ENCODE results near the gene ASPG. TPM values are rescaled to one million over a fixed set of nuclear protein-coding genes. Genes with fewer than 3 reads are reported as not detected.

Gene ASPG
- total and polyA plus RNA-seq, 2 donors (not counting 3 experiments of a cell fraction or from before 2014, with no cell fraction given): not detected

- Histone ChIP-seq H3K4me3 (replicated peaks in 1 of 3; ENCODE audit: insufficient read depth in 1 of 3, low read depth in 1 of 3, low read length in 3 of 3) (no peak overlapping the region), H3K79me2 (ENCODE audit: control insufficient read depth, insufficient read depth, low read length) (no peaks in the 10 kb centered on the region), H3K9ac (replicated peaks; ENCODE audit: extremely low read depth, insufficient read depth, low read length) (no peak overlapping the region), H4K20me1 (replicated peaks; ENCODE audit: control insufficient read depth, extremely low read depth, insufficient read depth, low read length) (no peaks in the 10 kb centered on the region), H3K36me3 (ENCODE audit: control insufficient read depth in 2 of 2, extremely low read depth in 1 of 2, insufficient read depth in 2 of 2, low read length in 2 of 2) (no peaks in the 10 kb centered on the region), H3K27me3 (ENCODE audit: control insufficient read depth in 2 of 2, insufficient read depth in 2 of 2, low read length in 2 of 2) (no peaks in the 10 kb centered on the region), H2AFZ (ENCODE audit: low read depth, low read length) (no peak overlapping the region), H3K4me1 (ENCODE audit: control insufficient read depth, extremely low read depth, insufficient read depth, low read length) (no peaks in the 10 kb centered on the region), H3K9me3 (replicated peaks; ENCODE audit: control insufficient read depth, insufficient read depth, low read length) (no peaks in the 10 kb centered on the region), H3K27ac (ENCODE audit: insufficient read depth, low read depth, low read length) (no peak overlapping the region), H3K9me1 (replicated peaks; ENCODE audit: control insufficient read depth, extremely low read depth, insufficient read depth, low read length) (no peaks in the 10 kb centered on the region), H3K4me2 (ENCODE audit: insufficient read depth, low read length) (no peak overlapping the region)
- dilution Hi-C loops (cut with MboI; ENCODE audit: extremely low pct_ligation_motif_present, low sequenced_read_pairs) (no loop called here), intact Hi-C loops (cut with micrococcal nuclease) (no loop called here)
- ChIA-PET POLR2A (no interaction called here), CTCF (no interaction called here)
- DNase-seq (ENCODE audit: low read depth, low spot score) (no peak), FAIRE-seq (no peak)
- TF ChIP-seq POLR2AphosphoS5 (IDR thresholded peaks at IDR 0.05; ENCODE audit: insufficient read depth, low read depth, low read length): no peak
- no peak for TF ChIP-seq MAX (IDR thresholded peaks at IDR 0.05; ENCODE audit: insufficient read depth, insufficient read length)
- no peak for TF ChIP-seq FOS (IDR thresholded peaks at IDR 0.05; ENCODE audit: borderline replicate concordance, insufficient read depth, low read length)
- TF ChIP-seq POLR2A (IDR thresholded peaks at IDR 0.05; ENCODE audit: low read depth, low read length): no peak
- TF ChIP-seq EZH2 (IDR thresholded peaks at IDR 0.05; ENCODE audit: borderline replicate concordance, low read depth, low read length, severe bottlenecking): no peak
- no peak for TF ChIP-seq JUN (IDR thresholded peaks at IDR 0.05; ENCODE audit: borderline replicate concordance, insufficient read depth, insufficient read length, low read depth)
- no peak for TF ChIP-seq CTCF (IDR thresholded peaks at IDR 0.05; ENCODE audit: extremely low read depth in 1 of 2, insufficient read depth in 1 of 2, low read depth in 1 of 2, low read length in 2 of 2)
- TF ChIP-seq MYC (IDR thresholded peaks at IDR 0.05; ENCODE audit: low read depth, low read length): no peak
- TF ChIP-seq GATA2 (IDR thresholded peaks at IDR 0.05; ENCODE audit: insufficient read depth, insufficient read length, low read depth, low read length): no peak
- no TSS peak for BruUV-seq (replicated peaks)
Observed at GRCh38 chr14:104066719-104067295, 18.7 kb upstream of the ASPG start.

Measured in endothelial cell of umbilical vein (primary cell).